Caco-2 (cell line): ENCODE results near the gene ATG14. TPM values are rescaled to one million over a fixed set of nuclear protein-coding genes. Genes with fewer than 3 reads are reported as not detected.
"Not testable (repeated sequence)": the region's sequence is repeated elsewhere in the genome, so short reads cannot be mapped to it uniquely, and the experiment has no call there.

Source experiments
- BruUV-seq: library from RNA; stranded (reverse); fragments of 400-500 nt; replicated peaks from 2 replicates; lab custom pipeline; 2021; lab: Mats Ljungman, UMichigan
- CTCF ChIA-PET: fragments of 300-600 bp; sonication (Branson Sonifier 250); formaldehyde crosslinking; loops from one replicate; lab custom pipeline; 2022; ENCODE audit warnings: antibody characterized with exemption; lab: Charles Lee
- POLR2A ChIA-PET: fragments of 300-600 bp; sonication (Branson Sonifier 250); formaldehyde crosslinking; loops from one replicate; lab custom pipeline; 2022; ENCODE audit warnings: antibody characterized with exemption; lab: Charles Lee
- DNase-seq, 2 experiments: peaks; one replicate each; pipeline versions ENCODE4 v3.0.0 to v3.0.0-alpha.2; 2020 to 2022
- H3K27me3 ChIP-seq: replicated peaks from 2 replicates; pipeline ENCODE4 v1.6.0; 2011; ENCODE audit warnings: low read length; ENCODE audit not compliant: control insufficient read depth, insufficient read depth
- H3K36me3 ChIP-seq: 2 replicates; pipeline ENCODE4 v1.5.1; 2011; ENCODE audit warnings: low read length; ENCODE audit not compliant: control insufficient read depth, insufficient read depth
- H3K4me1 ChIP-seq: fragments of 250-450 bp; sonication (Bioruptor Pico); 2 replicates; pipeline ENCODE4 v1.5.1; 2020; ENCODE audit warnings: mild to moderate bottlenecking
- H3K4me3 ChIP-seq: 2 replicates; pipeline ENCODE4 v1.5.1; 2011; ENCODE audit warnings: low read depth, mild to moderate bottlenecking, control low read depth, low read length
- H3K9me3 ChIP-seq: fragments of 250-450 bp; sonication (Bioruptor Pico); 2 replicates; pipeline ENCODE4 v1.5.1; 2020; ENCODE audit warnings: mild to moderate bottlenecking, moderate library complexity
- H3K27ac Mint-ChIP-seq: one replicate; pipeline ENCODE4 v1.8.0; 2022; ENCODE audit warnings: mixed read lengths; ENCODE audit not compliant: unreplicated experiment
- H3K27me3 Mint-ChIP-seq: one replicate; pipeline ENCODE4 v1.8.0; 2022; ENCODE audit warnings: mixed read lengths; ENCODE audit not compliant: insufficient read depth, unreplicated experiment
- H3K36me3 Mint-ChIP-seq: one replicate; pipeline ENCODE4 v1.8.0; 2022; ENCODE audit warnings: mild to moderate bottlenecking, mixed read lengths; ENCODE audit not compliant: insufficient read depth, unreplicated experiment
- H3K4me1 Mint-ChIP-seq: one replicate; pipeline ENCODE4 v1.8.0; 2022; ENCODE audit warnings: low read depth, mixed read lengths; ENCODE audit not compliant: unreplicated experiment
- H3K4me3 Mint-ChIP-seq: one replicate; pipeline ENCODE4 v1.8.0; 2022; ENCODE audit warnings: mild to moderate bottlenecking, moderate library complexity, mixed read lengths; ENCODE audit not compliant: unreplicated experiment
- H3K9me3 Mint-ChIP-seq: one replicate; pipeline ENCODE4 v1.8.0; 2022; ENCODE audit warnings: mixed read lengths; ENCODE audit not compliant: unreplicated experiment
- intact Hi-C: fragments of 100-400 bp; cut with micrococcal nuclease; formaldehyde crosslinking; loops from one replicate; pipeline ENCODE4 v1.10.0; 2022; ENCODE audit not compliant: unreplicated experiment
- total RNA-seq: library from RNA; stranded (reverse); gene quantifications from 2 replicates; pipeline ENCODE4 v1.2.3, GENCODE V29; 2022
- TF ChIP-seq, protein P1 (sequence below), 2 experiments: fragments of 200-600 bp in 1 of 2; IDR thresholded peaks; 1 replicate in 1 of 2; 2 replicates in 1 of 2; pipeline versions ENCODE4 v1.5.1 to v1.8.0; 2011 to 2022; ENCODE audit warnings: antibody characterized with exemption in 1 of 2, control low read depth in 1 of 2, inconsistent platforms in 1 of 2, low read depth in 1 of 2, low read length in 1 of 2, mild to moderate bottlenecking in 1 of 2, moderate library complexity in 1 of 2; ENCODE audit not compliant: insufficient read depth in 1 of 2, severe bottlenecking in 1 of 2, unreplicated experiment in 1 of 2

ATG14 gene
- total RNA-seq, 1 experiment from 2014 or later: 13.1 TPM

GRCh38 chr14:55423969-55424368 lies 12.3 kb upstream of the ATG14 start:
- Mint-ChIP-seq H3K36me3 (no peaks in the 10 kb centered on the region), H3K9me3 (no peaks in the 10 kb centered on the region), H3K27ac (no peak overlapping the region), H3K4me1 (peaks cover 7% of the 10 kb centered on the region), H3K4me3 (no peak overlapping the region), H3K27me3 (peaks cover 3% of the 10 kb centered on the region)
- H3K27me3 ChIP-seq: no peaks in the 10 kb centered on the region
- H3K9me3 ChIP-seq: no peaks in the 10 kb centered on the region
- ChIA-PET POLR2A (no interaction called here), CTCF (no interaction called here)
- no TSS peak for BruUV-seq
- no peak for DNase-seq
- no peaks in the 10 kb centered on the region; the same call in 1 of the 2 replicates for H3K4me1 ChIP-seq
- intact Hi-C loops: no loop called here
- TF ChIP-seq, protein P1, sequence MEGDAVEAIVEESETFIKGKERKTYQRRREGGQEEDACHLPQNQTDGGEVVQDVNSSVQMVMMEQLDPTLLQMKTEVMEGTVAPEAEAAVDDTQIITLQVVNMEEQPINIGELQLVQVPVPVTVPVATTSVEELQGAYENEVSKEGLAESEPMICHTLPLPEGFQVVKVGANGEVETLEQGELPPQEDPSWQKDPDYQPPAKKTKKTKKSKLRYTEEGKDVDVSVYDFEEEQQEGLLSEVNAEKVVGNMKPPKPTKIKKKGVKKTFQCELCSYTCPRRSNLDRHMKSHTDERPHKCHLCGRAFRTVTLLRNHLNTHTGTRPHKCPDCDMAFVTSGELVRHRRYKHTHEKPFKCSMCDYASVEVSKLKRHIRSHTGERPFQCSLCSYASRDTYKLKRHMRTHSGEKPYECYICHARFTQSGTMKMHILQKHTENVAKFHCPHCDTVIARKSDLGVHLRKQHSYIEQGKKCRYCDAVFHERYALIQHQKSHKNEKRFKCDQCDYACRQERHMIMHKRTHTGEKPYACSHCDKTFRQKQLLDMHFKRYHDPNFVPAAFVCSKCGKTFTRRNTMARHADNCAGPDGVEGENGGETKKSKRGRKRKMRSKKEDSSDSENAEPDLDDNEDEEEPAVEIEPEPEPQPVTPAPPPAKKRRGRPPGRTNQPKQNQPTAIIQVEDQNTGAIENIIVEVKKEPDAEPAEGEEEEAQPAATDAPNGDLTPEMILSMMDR (IDR thresholded peaks at IDR 0.05; ENCODE audit: insufficient read depth in 1 of 2, low read depth in 1 of 2, low read length in 1 of 2, severe bottlenecking in 1 of 2, unreplicated experiment in 1 of 2): no peak
- no peaks in the 10 kb centered on the region for H3K36me3 ChIP-seq
- no peak overlapping the region for H3K4me3 ChIP-seq

- DNase-seq, H3K9me3 Mint-ChIP-seq, H3K36me3 Mint-ChIP-seq, BruUV-seq, intact Hi-C loops, POLR2A ChIA-PET, CTCF ChIA-PET, H3K4me3 Mint-ChIP-seq, H3K4me1 ChIP-seq, H3K4me3 ChIP-seq, H3K4me1 Mint-ChIP-seq, H3K9me3 ChIP-seq, H3K27me3 Mint-ChIP-seq, H3K27me3 ChIP-seq, H3K36me3 ChIP-seq, H3K27ac Mint-ChIP-seq: not testable (repeated sequence)
Observed at GRCh38 chr14:55422338-55422737, 10.7 kb upstream of the ATG14 start.

DNA sequence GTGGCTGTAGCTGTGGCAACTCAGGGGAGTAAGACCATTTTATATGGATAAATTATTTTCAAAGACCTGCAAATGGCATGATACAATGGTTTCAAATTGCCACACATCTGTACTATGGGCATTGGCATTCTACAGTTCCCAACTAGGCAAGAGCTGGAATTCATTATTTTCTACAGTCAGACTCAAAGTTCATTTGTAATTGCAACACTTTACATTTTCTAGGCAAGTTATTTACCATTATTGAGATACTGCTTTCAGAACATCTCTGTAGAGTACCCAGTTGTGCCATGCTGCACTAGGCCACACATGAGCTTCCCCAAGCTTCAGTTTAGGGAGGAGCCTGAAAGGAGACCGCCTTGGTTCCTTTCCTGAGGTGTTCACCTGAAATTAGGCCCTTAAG lies 8.0 kb upstream of the ATG14 start:
- Histone ChIP-seq H3K27me3 (no peaks in the 10 kb centered on the region), H3K9me3 (no peaks in the 10 kb centered on the region), H3K36me3 (no peaks in the 10 kb centered on the region), H3K4me3 (no peak overlapping the region), H3K4me1 (no peaks in the 10 kb centered on the region)
- no peak overlapping the region for H3K4me3 Mint-ChIP-seq
- peaks cover under 1% of the 10 kb centered on the region for H3K27me3 Mint-ChIP-seq
- H3K4me1 Mint-ChIP-seq: no peaks in the 10 kb centered on the region
- no peak overlapping the region for H3K27ac Mint-ChIP-seq
- POLR2A ChIA-PET: no interaction called here
- CTCF ChIA-PET: interaction anchor here (0.6 kb wide), 1 partner anchor 371 kb away, joined by 4 read pairs; no protein-coding TSS in a partner anchor
- H3K9me3 Mint-ChIP-seq: no peaks in the 10 kb centered on the region
- H3K36me3 Mint-ChIP-seq: no peaks in the 10 kb centered on the region
- intact Hi-C loops: no loop called here
- TF ChIP-seq, protein P1 (IDR thresholded peaks at IDR 0.05; ENCODE audit: insufficient read depth in 1 of 2, low read depth in 1 of 2, low read length in 1 of 2, severe bottlenecking in 1 of 2, unreplicated experiment in 1 of 2): no peak
- DNase-seq: no peak
- no TSS peak for BruUV-seq

- TF ChIP-seq, protein P1 (IDR thresholded peaks at IDR 0.05; ENCODE audit: insufficient read depth in 1 of 2, low read depth in 1 of 2, low read length in 1 of 2, severe bottlenecking in 1 of 2, unreplicated experiment in 1 of 2): no peak
- Mint-ChIP-seq H3K4me1 (no peaks in the 10 kb centered on the region), H3K4me3 (no peak overlapping the region), H3K27me3 (no peaks in the 10 kb centered on the region), H3K27ac (no peak overlapping the region), H3K9me3 (no peaks in the 10 kb centered on the region), H3K36me3 (no peaks in the 10 kb centered on the region)
- Histone ChIP-seq H3K9me3 (no peaks in the 10 kb centered on the region), H3K4me1 (no peaks in the 10 kb centered on the region), H3K27me3 (no peaks in the 10 kb centered on the region), H3K36me3 (no peaks in the 10 kb centered on the region), H3K4me3 (no peak overlapping the region)
- ChIA-PET POLR2A (no interaction called here), CTCF (no interaction called here)
- intact Hi-C loops: no loop called here
- DNase-seq: no peak
- BruUV-seq: no TSS peak
Observed at GRCh38 chr14:55418411-55418810, 6.8 kb upstream of the ATG14 start.
